ENCODE results near the gene CTU1.

GRCh38 chr19:51140441-51140840 is 32.2 kb upstream of the CTU1 start:
- TF ChIP-seq MLX (CRISPR knock-in tag; IDR thresholded peaks at IDR 0.05) (no peak), ZNF416 (CRISPR knock-in tag; IDR thresholded peaks at IDR 0.05) (no peak), TEAD4 (CRISPR knock-in tag; IDR thresholded peaks at IDR 0.05) (no peak), ESRRA (CRISPR knock-in tag; IDR thresholded peaks at IDR 0.05; ENCODE audit: borderline replicate concordance) (no peak)
- TF ChIP-seq, protein P1, sequence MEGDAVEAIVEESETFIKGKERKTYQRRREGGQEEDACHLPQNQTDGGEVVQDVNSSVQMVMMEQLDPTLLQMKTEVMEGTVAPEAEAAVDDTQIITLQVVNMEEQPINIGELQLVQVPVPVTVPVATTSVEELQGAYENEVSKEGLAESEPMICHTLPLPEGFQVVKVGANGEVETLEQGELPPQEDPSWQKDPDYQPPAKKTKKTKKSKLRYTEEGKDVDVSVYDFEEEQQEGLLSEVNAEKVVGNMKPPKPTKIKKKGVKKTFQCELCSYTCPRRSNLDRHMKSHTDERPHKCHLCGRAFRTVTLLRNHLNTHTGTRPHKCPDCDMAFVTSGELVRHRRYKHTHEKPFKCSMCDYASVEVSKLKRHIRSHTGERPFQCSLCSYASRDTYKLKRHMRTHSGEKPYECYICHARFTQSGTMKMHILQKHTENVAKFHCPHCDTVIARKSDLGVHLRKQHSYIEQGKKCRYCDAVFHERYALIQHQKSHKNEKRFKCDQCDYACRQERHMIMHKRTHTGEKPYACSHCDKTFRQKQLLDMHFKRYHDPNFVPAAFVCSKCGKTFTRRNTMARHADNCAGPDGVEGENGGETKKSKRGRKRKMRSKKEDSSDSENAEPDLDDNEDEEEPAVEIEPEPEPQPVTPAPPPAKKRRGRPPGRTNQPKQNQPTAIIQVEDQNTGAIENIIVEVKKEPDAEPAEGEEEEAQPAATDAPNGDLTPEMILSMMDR (IDR thresholded peaks at IDR 0.05): no peak
- TF ChIP-seq, protein P2, sequence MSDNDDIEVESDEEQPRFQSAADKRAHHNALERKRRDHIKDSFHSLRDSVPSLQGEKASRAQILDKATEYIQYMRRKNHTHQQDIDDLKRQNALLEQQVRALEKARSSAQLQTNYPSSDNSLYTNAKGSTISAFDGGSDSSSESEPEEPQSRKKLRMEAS (CRISPR knock-in tag; IDR thresholded peaks at IDR 0.05): no peak

Measured in WTC11 (cell line).